OCI-LY1 (cell line): ENCODE data around the gene SLC22A4.

Experiments
- H2AFZ ChIP-seq: fragments of 200-600 bp; sonication (generic), shearing (Covaris generic); 2 replicates; pipeline ENCODE4 v1.6.0; 2014; ENCODE audit warnings: antibody characterized with exemption, mild to moderate bottlenecking, low read length
- H3F3A ChIP-seq: fragments of 200-600 bp; sonication (generic), shearing (Covaris generic); 2 replicates; pipeline ENCODE4 v1.6.0; 2014; ENCODE audit warnings: mild to moderate bottlenecking, antibody characterized with exemption, low read length, moderate library complexity; ENCODE audit not compliant: insufficient read depth
- H3K27ac ChIP-seq: fragments of 200-600 bp; sonication (generic); 2 replicates; pipeline ENCODE4 v1.5.1; 2014; ENCODE audit warnings: low read length, mixed run types, mild to moderate bottlenecking, low read depth; ENCODE audit not compliant: poor library complexity, severe bottlenecking
- H3K27me3 ChIP-seq: fragments of 200-600 bp; sonication (generic); 2 replicates; pipeline ENCODE4 v1.6.0; 2014; ENCODE audit warnings: antibody characterized with exemption, mild to moderate bottlenecking, low read length, moderate library complexity; ENCODE audit not compliant: insufficient read depth
- H3K36me3 ChIP-seq: fragments of 200-600 bp; sonication (generic); 2 replicates; pipeline ENCODE4 v1.6.1; 2014; ENCODE audit warnings: mild to moderate bottlenecking, antibody characterized with exemption, low read length, moderate library complexity, mixed read lengths; ENCODE audit not compliant: insufficient read depth
- H3K4me1 ChIP-seq: fragments of 200-600 bp; sonication (generic); 2 replicates; pipeline ENCODE4 v1.5.1; 2014; ENCODE audit warnings: mild to moderate bottlenecking, low read length, moderate library complexity; ENCODE audit not compliant: insufficient read depth, severe bottlenecking
- H3K4me2 ChIP-seq: fragments of 200-600 bp; sonication (generic), shearing (Covaris generic); 2 replicates; pipeline ENCODE4 v1.6.1; 2014; ENCODE audit warnings: low read length
- H3K4me3 ChIP-seq: fragments of 200-600 bp; sonication (generic); 2 replicates; pipeline ENCODE4 v1.5.1; 2014; ENCODE audit warnings: low read length, low read depth, mild to moderate bottlenecking, mixed read lengths; ENCODE audit not compliant: poor library complexity, severe bottlenecking
- H3K79me2 ChIP-seq: fragments of 200-600 bp; shearing (Covaris generic); 2 replicates; pipeline ENCODE4 v1.6.1; 2016; ENCODE audit warnings: mixed run types, low read length, mixed read lengths; ENCODE audit not compliant: insufficient read depth
- H3K9ac ChIP-seq: fragments of 200-600 bp; sonication (generic), shearing (Covaris generic); 2 replicates; pipeline ENCODE4 v1.6.1; 2014; ENCODE audit warnings: mild to moderate bottlenecking, low read length, mixed read lengths
- H3K9me2 ChIP-seq: fragments of 200-600 bp; sonication (generic), shearing (Covaris generic); 2 replicates; pipeline ENCODE4 v1.6.1; 2014; ENCODE audit warnings: low read depth, mild to moderate bottlenecking, low read length, mixed read lengths
- H3K9me3 ChIP-seq: fragments of 200-600 bp; shearing (Covaris generic); 2 replicates; pipeline ENCODE4 v1.6.1; 2014; ENCODE audit warnings: low read length, mixed read lengths
- H4K20me1 ChIP-seq: fragments of 200-600 bp; sonication (generic), shearing (Covaris generic); 2 replicates; pipeline ENCODE4 v1.6.0; 2016; ENCODE audit warnings: mild to moderate bottlenecking, low read length; ENCODE audit not compliant: insufficient read depth
- EZH2 ChIP-seq: fragments of 200-600 bp; sonication (generic), shearing (Covaris generic); IDR thresholded peaks from 2 replicates; pipeline ENCODE4 v1.8.0; 2017; ENCODE audit warnings: borderline replicate concordance, mixed run types, mild to moderate bottlenecking, antibody characterized with exemption, low read length, moderate library complexity, mixed read lengths
- TF ChIP-seq, protein P1 (sequence below): fragments of 200-600 bp; sonication (generic), shearing (Covaris generic); IDR thresholded peaks from 2 replicates; pipeline ENCODE4 v1.5.1; 2017; ENCODE audit warnings: mild to moderate bottlenecking, antibody characterized with exemption, low read length, moderate library complexity, mixed read lengths

SLC22A4 gene

GRCh38 chr5:132389585-132390286 lies 95.5 kb downstream of the SLC22A4 start:
- peaks cover 3% of the 10 kb centered on the region for H3K4me1 ChIP-seq

GRCh38 chr5:132391247-132391646 lies 97.1 kb downstream of the SLC22A4 start:
- TF ChIP-seq EZH2, result no peak
- TF ChIP-seq, protein P1, sequence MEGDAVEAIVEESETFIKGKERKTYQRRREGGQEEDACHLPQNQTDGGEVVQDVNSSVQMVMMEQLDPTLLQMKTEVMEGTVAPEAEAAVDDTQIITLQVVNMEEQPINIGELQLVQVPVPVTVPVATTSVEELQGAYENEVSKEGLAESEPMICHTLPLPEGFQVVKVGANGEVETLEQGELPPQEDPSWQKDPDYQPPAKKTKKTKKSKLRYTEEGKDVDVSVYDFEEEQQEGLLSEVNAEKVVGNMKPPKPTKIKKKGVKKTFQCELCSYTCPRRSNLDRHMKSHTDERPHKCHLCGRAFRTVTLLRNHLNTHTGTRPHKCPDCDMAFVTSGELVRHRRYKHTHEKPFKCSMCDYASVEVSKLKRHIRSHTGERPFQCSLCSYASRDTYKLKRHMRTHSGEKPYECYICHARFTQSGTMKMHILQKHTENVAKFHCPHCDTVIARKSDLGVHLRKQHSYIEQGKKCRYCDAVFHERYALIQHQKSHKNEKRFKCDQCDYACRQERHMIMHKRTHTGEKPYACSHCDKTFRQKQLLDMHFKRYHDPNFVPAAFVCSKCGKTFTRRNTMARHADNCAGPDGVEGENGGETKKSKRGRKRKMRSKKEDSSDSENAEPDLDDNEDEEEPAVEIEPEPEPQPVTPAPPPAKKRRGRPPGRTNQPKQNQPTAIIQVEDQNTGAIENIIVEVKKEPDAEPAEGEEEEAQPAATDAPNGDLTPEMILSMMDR, result no peak
- Histone ChIP-seq H3K27ac (no peak overlapping the region), H3K36me3 (no peaks in the 10 kb centered on the region), H3K4me3 (no peak overlapping the region), H3K9ac (no peak overlapping the region), H3K4me2 (no peak overlapping the region), H3K9me2 (no peaks in the 10 kb centered on the region), H4K20me1 (no peaks in the 10 kb centered on the region), H3K27me3 (no peaks in the 10 kb centered on the region), H3K9me3 (no peaks in the 10 kb centered on the region), H3K4me1 (peaks cover 8% of the 10 kb centered on the region), H2AFZ (no peak overlapping the region), H3K79me2 (no peaks in the 10 kb centered on the region), H3F3A (no peaks in the 10 kb centered on the region)

More at GRCh38 chr5:132389585-132390286, 95.5 kb downstream of the SLC22A4 start:
- Histone ChIP-seq H3K36me3 (no peaks in the 10 kb centered on the region), H3K79me2 (no peaks in the 10 kb centered on the region), H3K4me3 (no peak overlapping the region), H3F3A (no peaks in the 10 kb centered on the region), H3K27ac (no peak overlapping the region), H3K4me2 (no peak overlapping the region), H4K20me1 (no peaks in the 10 kb centered on the region), H3K9me3 (no peaks in the 10 kb centered on the region), H2AFZ (no peak overlapping the region), H3K9me2 (no peaks in the 10 kb centered on the region), H3K27me3 (no peaks in the 10 kb centered on the region), H3K9ac (no peak overlapping the region)
- TF ChIP-seq, protein P1, result no peak
- TF ChIP-seq EZH2, result no peak

DNA sequence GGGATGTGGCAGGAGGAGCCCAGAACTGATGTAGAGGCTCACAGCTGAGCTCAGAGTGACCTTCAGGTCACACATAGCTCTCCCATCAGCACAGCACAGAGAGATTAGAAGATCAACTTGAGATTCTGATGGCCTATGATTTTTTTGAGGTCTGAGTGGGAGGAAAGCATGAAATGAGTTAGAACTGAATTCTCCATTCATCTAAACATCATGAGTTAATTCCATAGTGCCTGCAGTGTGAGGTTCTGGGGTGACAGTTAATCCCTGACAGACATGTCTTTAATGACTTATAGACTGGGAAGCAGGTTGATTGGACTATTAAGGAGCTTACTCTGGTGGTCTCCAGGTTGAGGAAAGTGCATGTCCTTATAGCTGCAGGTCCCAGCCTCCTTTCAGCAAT lies 97.7 kb downstream of the SLC22A4 start:
- Histone ChIP-seq H3K9ac (no peak overlapping the region), H3K27me3 (no peaks in the 10 kb centered on the region), H2AFZ (no peak overlapping the region), H3K4me1 (peaks cover 8% of the 10 kb centered on the region), H3F3A (no peaks in the 10 kb centered on the region), H3K9me3 (no peaks in the 10 kb centered on the region), H3K27ac (no peak overlapping the region), H4K20me1 (no peaks in the 10 kb centered on the region), H3K4me3 (no peak overlapping the region), H3K9me2 (no peaks in the 10 kb centered on the region), H3K79me2 (no peaks in the 10 kb centered on the region), H3K36me3 (no peaks in the 10 kb centered on the region), H3K4me2 (no peak overlapping the region)
- no peak for TF ChIP-seq EZH2
- TF ChIP-seq, protein P1, result no peak
